LNCaP clone FGC (cell line): ENCODE data around the gene BET1.

Experiments
- DNase-seq: peaks from one replicate; pipeline ENCODE4 v3.0.0-alpha.2; 2011; ENCODE audit warnings: low read depth
- H3K4me3 ChIP-seq: 2 replicates; pipeline ENCODE4 v1.5.1; 2011; ENCODE audit warnings: mild to moderate bottlenecking, low read depth, low read length, control low read depth
- TF ChIP-seq, protein P1 (sequence below): IDR thresholded peaks from 2 replicates; pipeline ENCODE4 v1.5.1; 2012; ENCODE audit warnings: mild to moderate bottlenecking; ENCODE audit not compliant: control insufficient read depth, insufficient read depth; ENCODE audit errors: extremely low read depth

Gene BET1, protein sequence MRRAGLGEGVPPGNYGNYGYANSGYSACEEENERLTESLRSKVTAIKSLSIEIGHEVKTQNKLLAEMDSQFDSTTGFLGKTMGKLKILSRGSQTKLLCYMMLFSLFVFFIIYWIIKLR

GRCh38 chr7:94004024-94004951 lies at the start of gene BET1:
Gene BET1 (minus strand): TSS chr7:94004355. CDS start chr7:94004216, 139 bp downstream.
- DNase-seq = peak; percentile 87
- TF ChIP-seq, protein P1, sequence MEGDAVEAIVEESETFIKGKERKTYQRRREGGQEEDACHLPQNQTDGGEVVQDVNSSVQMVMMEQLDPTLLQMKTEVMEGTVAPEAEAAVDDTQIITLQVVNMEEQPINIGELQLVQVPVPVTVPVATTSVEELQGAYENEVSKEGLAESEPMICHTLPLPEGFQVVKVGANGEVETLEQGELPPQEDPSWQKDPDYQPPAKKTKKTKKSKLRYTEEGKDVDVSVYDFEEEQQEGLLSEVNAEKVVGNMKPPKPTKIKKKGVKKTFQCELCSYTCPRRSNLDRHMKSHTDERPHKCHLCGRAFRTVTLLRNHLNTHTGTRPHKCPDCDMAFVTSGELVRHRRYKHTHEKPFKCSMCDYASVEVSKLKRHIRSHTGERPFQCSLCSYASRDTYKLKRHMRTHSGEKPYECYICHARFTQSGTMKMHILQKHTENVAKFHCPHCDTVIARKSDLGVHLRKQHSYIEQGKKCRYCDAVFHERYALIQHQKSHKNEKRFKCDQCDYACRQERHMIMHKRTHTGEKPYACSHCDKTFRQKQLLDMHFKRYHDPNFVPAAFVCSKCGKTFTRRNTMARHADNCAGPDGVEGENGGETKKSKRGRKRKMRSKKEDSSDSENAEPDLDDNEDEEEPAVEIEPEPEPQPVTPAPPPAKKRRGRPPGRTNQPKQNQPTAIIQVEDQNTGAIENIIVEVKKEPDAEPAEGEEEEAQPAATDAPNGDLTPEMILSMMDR = no peak
- H3K4me3 ChIP-seq = peak within 1 kb of the TSS; percentile 89

- DNase-seq = peak; percentile 3
- no peak overlapping the region for H3K4me3 ChIP-seq
- TF ChIP-seq, protein P1 = no peak
Measured at GRCh38 chr7:94053532-94053931, 49.4 kb upstream of the BET1 start.

DNA sequence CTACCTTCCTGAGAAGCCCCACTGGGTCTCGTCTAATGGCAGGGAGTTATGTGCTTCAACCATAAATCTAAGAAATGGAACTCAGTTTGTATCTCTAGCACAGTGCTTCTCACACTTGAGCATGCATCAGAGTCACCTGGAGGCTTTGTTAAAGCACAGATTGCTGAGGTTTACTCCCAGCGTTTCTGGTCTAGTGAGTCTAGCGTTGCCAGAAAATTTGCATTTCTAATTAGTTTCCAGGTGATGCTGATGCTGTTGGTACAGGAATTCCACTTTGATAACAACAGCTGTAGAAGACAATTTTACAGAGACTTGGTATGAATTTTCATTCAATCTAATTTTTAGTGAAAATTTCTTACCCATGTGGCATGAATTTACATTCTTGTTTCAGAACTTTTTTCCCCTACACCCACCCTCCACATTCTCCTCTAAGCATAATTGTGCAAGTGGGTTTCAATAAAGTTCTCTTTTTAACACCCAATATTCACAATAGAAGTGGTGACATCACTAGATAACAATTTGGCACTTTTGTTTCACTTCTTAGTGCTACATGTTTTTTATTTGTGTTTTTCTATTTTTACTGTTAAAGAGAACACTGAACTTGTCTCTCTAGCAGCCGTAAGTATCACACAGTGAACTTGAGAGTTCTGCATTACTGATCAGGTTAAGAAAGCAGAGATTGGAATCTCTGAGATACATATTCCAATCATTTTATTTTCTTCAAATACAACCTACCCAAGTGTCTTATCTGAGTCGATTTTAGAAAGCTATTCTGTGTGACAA lies 48.4 kb upstream of the BET1 start:
- no peak overlapping the region for H3K4me3 ChIP-seq
- DNase-seq = no peak
- TF ChIP-seq, protein P1 = no peak

DNA sequence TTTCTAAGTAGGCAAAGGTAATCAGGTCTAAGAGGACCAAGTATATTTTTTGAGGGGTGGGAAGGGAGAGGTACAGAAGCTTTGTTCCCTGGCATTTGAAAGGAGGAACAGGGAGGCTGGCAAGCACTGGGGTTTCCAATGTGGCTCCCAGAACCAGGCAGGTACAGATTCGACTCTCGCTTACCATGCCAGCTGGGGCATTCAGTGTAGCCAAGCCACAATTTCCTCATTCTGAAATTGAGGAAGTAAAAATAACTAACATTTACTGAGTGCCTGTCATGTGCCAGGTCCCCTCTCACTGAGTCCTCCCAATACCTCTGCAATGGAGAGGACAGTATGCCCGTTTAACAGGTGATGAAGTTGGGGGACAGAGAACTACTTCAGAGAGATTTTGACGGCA lies 45.9 kb upstream of the BET1 start:
- H3K4me3 ChIP-seq = no peak overlapping the region
- DNase-seq = no peak
- TF ChIP-seq, protein P1 = no peak

DNA sequence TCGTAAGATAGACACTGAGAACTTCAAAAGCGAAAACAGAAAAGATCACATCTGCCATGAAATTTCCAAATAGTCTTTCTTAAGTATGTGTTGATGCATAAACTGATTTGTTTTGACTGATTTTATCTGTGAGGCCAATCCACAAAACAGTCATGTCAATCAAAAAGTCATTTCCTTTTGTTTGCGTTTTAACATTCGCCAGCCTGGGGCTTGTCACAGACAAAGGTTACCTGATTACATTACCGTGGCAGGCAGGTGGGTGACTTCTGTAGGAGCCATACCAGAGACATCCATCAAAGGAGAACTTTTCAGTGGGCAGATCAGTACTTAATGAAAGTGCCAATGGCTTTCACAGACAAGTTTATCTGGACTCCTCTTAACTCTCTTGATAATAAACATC lies 45.5 kb upstream of the BET1 start:
- TF ChIP-seq, protein P1 = no peak
- no peak for DNase-seq
- H3K4me3 ChIP-seq = no peak overlapping the region

DNA sequence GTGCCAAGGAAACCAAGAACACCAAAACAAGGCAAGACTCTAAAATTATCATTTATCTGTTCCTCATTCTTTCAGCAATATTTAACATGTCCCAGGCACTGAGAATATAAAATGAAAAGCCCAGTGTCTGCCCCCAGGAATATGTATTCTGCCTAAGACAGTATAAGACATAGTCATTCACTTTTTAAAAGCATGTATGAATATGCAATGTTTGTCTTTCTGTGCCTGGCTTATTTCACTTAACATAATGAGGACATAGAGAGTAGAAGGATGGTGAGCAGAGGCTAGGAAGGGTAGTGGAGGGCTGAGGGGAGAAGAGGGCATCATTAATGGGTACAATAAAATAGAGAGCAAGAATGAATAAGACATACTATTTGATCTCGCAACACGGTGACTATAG lies 44.6 kb upstream of the BET1 start:
- TF ChIP-seq, protein P1 = no peak
- no peak for DNase-seq
- no peak overlapping the region for H3K4me3 ChIP-seq
